GM21528 (cell line): ENCODE results near the gene VASH1.

Experiments used
- ATAC-seq: cut with Tn5 transposase; IDR thresholded peaks from one replicate; pipeline ENCODE4 v1.9.1; 2021; ENCODE audit warnings: mild to moderate bottlenecking, moderate library complexity; ENCODE audit not compliant: unreplicated experiment, low FRiP score

The VASH1 gene

DNA sequence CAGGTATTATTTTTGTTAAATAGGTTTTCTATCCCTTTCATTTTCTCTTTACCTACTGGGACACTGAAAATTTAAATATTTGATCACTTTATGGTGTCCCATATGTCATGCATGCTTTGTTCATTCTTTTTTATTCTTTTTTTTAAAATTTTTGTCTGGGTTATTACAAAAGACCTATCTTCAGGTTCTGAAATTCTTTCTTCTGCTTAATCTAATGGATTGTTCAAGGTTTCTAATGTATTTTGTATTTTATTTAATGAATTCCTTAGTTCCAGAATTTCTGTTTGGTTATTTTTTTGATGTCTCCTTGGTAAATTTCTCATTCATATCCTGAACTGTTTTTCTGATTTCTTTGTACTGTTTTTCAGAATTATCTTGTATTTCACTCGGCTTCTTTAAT, 20.2 kb upstream of the VASH1 start:
- no peak for ATAC-seq

DNA sequence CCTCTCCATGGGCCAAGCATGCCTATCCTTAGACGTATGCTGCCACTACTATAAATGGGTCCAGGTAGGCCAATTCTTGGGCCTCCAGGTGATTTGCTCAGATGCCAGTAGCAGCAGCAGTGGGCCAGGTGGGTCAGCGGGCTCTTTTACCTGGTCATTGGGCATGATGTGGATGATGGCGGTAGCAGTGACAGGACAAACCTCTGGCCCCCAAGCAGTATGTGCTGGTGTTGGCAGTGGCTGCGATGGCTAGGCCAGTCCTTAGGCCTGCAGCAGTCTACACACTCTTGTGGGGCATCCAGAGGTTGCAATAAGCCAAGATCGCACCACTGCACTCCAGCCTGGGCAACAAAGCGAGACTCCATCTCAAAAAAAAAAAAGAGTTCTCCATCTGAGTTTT, 19.1 kb upstream of the VASH1 start:
- no peak for ATAC-seq

DNA sequence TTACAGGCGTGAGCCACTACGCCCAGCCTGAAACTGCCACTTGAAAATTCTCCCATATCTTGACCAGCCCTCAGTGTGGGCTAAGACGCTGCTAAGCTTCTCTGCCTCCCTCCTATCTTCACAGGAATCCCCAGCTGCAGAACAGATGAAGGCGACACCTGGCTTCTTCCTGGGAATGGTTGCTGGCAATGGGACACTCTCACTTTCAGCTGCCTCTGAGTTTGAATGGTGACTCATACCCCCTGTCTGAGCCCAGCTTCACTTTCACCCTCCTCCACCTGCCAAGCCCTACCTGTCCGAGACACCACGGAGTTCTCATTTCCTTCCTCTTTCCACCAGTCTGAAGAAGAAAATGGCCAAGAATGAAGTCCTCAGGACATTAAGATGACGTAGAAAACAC, 18.3 kb upstream of the VASH1 start:
- no peak for ATAC-seq

DNA sequence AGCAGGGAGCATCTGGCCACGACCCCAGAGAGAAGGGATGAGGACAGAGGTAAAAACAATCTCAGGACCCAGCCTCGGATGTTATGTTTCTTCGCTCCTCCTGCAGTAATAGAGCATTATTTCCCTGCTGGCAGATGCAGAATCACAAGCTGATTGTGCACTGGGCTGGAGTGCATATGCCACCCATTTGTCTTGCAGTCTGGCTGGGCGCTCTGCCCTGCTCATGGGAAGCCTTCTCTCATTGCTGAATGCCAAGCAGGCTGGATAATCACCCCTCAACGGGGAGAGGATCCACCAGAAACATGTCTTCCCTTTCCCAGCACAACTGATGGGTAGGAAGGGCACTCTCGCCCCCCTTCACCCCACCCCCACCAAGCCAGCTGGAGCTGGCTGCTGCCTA, 8.5 kb upstream of the VASH1 start:
- ATAC-seq = no peak

GRCh38 chr14:76753541-76754198, 7.6 kb upstream of the VASH1 start:
- ATAC-seq = no peak

- no peak for ATAC-seq
Measured at GRCh38 chr14:76754586-76754985, 6.7 kb upstream of the VASH1 start.

GRCh38 chr14:76755610-76756370, 5.5 kb upstream of the VASH1 start:
- no peak for ATAC-seq

DNA sequence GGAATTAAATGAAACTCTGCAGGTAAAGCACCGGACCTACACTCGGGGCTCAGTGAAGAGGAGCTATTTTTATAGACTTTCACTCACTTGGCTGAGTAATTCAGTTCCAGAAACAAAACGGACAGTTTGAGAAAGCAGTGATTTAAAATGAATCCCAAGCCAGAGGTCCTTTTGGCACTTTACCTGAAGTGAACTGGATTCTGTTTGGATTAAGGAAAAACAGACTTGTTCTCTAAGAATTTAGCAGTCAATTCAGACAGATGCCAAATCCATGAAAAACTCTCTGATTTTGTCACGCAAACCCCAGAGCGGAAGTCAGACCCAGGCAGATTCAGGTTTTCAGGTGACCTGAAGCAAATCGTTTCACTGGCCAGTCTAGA, 4.9 kb upstream of the VASH1 start:
- no peak for ATAC-seq

DNA sequence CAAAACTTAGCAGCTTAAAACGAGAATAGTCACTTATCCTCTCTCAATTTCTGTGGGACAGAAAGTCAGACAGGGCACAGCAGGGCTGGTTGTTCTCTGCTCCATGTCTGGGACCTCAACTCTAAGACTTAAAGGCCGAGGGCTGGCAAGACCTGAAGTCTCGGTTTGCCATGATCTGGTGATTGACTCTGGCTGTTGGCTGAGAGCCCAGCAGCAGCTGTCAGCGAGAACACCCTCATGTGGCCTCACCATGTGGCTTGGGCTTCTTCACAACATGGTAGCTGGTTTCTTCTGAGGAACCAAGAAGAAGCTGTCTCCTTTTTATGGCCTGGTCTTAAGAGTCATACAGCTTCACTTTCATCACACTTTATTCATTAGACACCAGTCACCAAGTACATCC, 1.7 kb upstream of the VASH1 start:
- no peak for ATAC-seq

DNA sequence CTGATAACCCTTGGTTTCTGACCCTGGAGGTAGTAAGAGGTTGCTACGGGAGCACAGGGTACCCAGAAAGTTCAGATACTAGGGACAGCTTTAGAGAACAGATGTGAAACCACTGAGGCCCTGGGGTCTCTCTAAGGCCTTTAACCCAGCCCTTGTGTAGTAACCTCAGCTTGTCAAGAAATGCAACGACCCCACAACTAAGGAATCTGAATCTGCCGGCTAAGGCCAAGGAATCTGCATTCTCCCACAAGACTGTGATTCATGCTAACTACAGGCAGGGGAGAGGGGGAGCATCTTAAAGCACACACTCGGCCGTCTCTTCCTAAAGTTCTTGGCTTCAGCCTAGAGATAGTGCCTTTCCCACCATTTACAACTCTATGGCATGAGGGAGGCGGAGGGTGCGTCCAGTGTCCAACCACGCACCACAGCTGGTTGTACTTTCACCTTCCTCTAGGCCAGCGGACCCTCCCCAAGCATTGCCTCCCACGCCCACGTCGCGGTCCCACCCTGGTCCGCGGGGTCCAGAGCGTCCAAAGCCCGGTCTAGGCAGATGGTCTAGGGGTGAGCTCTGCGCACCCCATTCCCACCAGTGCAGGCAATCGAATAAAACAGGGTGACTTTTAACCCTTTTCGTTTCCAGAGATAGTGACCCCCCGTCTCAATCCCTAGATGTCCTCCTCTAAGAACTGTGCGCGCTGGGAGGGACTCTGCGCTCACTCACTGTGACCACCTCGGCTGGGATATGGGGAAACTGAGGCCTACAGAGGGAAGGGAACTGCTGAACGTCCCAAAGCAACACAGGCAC, 735 bp upstream of the VASH1 start:
- no peak for ATAC-seq

GRCh38 chr14:76761960-76762410, 717 bp downstream of the VASH1 start:
- peak; percentile 6 for ATAC-seq

DNA sequence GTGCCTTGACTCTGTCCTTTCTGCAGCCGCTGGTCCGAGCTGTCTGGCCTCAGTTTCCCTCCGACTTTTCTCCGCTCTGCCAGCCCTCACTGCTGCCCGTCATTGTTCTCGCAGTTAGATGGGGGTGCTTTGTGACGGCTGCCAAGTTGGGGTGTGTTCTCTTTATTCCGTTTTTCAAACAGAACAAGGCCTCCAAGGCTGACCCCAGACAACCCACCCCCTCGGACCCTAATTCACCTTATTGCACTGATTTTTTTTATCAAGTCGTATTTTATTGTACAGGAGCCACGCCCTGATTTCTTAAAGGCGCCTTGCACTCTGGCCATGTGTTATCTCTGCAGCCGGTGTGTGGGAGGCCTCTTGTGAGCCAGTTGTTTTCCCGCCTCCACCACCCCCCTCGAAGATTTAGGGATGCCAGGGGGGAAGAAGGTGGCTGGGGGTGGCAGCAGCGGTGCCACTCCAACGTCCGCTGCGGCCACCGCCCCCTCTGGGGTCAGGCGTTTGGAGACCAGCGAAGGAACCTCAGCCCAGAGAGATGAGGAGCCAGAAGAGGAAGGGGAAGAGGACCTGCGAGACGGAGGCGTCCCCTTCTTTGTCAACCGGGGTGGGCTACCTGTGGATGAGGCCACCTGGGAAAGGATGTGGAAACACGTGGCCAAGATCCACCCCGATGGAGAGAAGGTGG, 1.3 kb downstream of the VASH1 start:
- ATAC-seq = no peak

GRCh38 chr14:76763096-76764041, 2.1 kb downstream of the VASH1 start:
- no peak for ATAC-seq

DNA sequence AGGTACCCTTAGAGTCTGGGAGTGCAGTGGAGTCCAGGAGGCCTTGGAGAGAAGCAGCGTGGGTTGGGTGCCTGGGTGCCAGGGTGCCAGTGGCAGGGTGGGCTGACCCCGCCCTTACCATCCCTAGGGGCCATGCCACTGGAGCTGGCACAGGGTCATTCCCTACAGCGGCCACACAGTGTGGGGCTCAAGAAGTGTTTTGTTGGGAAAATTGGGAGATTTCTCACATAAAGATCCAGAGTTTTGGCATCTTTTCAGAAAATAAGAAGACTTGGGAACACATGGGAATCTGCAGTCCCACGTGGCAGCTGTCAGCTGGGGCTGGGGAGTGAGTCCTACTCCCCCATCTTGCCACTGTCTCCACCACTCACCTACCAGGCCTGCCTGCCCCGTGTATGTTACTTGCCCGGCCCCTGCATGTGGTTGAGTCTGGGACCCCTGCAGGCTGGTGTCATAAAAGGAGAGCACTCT, 4.2 kb downstream of the VASH1 start:
- ATAC-seq = no peak

- peak; percentile 75 for ATAC-seq
Measured at GRCh38 chr14:76767681-76768656, 6.7 kb downstream of the VASH1 start.

DNA sequence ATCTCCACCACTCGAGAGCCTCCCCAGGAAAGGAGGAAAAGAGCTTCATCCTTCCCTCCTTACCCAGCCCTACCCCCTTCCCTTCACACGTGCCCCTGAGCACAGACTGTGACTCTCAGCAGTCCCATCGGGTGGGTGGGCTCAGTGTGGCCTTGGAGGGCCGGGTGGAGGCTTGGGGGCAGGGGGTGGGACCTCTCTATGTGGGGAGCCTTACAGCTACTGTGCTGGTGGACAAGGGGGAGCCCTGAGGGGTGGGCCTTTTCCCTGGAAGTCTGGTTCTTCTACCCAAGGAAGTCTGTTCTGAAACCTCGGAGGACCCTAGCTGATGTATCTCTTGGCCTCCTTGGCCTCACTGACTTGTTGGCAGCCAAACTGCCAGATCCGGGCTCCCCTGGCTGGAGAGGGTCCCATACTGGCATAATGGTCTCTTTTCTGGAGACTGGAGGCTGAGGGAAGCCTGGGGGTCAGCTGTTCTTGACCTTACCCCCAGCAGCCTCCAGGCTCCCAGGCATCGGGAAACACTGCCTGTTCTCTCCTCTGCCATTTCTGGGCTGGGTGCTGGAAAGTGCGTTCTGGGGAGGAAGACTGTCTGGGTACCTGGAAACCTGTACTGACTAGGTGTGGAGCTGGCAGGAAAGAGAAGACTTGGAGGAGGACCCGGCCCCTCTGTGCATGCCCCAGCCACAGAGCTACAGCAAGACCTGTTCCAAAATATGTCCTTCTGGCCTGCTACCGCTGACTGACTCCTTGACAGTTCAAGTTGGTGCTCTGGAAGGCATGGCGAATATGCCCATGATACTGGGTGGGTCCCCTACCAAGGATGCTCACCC, 7.6 kb downstream of the VASH1 start:
- no peak for ATAC-seq

- no peak for ATAC-seq
Measured at GRCh38 chr14:76769636-76770292, 8.5 kb downstream of the VASH1 start.
